Stomach smooth muscle (tissue), 2 donors: Measurements from ENCODE around the gene AKT1.

Source experiments
- H3K27ac ChIP-seq: one replicate; pipeline ENCODE4 v1.7.0; 2013; ENCODE audit warnings: mild to moderate bottlenecking, low read length, inconsistent platforms
- H3K27me3 ChIP-seq, 2 donors: one replicate each; pipeline ENCODE4 v1.7.0; 2013; ENCODE audit warnings: low read length in 2 of 2; ENCODE audit not compliant: insufficient read depth in 2 of 2, control insufficient read depth in 1 of 2
- H3K36me3 ChIP-seq, 2 donors: one replicate each; pipeline ENCODE4 v1.7.0; 2013; ENCODE audit warnings: low read length in 2 of 2; ENCODE audit not compliant: control insufficient read depth in 2 of 2, insufficient read depth in 2 of 2
- H3K4me1 ChIP-seq: one replicate; pipeline ENCODE4 v1.7.0; 2013; ENCODE audit warnings: low read length; ENCODE audit not compliant: control insufficient read depth, insufficient read depth
- H3K4me3 ChIP-seq, 2 donors: one replicate each; pipeline ENCODE4 v1.7.0; 2013; ENCODE audit warnings: low read length in 2 of 2
- H3K9ac ChIP-seq, 2 donors: one replicate each; pipeline ENCODE4 v1.7.0; 2013; ENCODE audit warnings: low read length in 2 of 2, mild to moderate bottlenecking in 1 of 2
- H3K9me3 ChIP-seq, 2 donors: one replicate each; pipeline ENCODE4 v1.7.0; 2013; ENCODE audit warnings: low read length in 2 of 2; ENCODE audit not compliant: control insufficient read depth in 2 of 2
- donor health status: healthy.
- donor health status: Pancreatic carcinoma.

The AKT1 gene

DNA sequence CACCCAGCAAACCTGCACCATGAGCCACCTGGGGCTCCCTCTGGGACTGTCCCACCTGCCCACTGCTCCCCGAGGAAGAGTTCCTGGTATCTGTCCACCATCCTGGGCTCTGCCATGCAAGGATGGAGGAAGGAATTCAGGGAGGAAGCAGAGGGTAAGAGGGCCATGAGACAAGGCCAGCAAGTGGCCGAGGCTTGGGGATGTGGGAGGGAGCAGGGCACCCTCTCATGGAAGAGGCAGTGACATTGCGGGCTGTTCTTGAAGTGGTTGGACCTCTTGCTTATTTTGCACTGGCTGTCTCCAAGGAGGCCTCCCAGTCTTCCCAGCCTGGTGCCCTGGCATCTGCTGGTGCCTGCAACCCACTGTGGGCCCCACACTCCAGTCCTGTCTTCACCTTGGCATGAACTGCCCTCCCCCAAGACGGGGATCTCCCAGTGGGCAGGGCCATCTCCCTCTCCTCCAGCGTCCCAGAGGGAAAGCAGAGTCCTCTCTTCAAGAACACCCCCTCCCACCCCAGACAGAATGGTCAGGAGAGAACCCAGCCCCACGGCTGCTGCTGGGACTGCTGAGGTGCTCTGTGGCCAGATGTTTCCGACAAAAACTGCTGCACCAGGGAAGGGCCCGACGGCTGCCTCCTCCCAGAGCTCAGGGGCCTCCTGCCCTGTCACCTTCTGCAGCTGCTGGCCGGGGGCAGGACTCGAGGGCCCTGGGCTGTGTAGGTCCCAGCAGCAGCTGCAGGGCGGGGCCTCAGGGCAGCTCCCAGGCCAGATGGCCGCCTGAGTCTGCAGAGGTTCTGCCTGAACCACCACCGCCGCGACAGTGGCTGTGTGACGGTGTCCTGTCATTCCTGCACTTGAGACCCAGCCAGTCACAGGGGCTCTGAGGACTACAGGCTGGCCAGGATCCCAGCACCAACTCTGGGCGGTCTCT is 1.8 kb upstream of the AKT1 start:
- no peaks in the 10 kb centered on the region for H3K36me3 ChIP-seq

DNA sequence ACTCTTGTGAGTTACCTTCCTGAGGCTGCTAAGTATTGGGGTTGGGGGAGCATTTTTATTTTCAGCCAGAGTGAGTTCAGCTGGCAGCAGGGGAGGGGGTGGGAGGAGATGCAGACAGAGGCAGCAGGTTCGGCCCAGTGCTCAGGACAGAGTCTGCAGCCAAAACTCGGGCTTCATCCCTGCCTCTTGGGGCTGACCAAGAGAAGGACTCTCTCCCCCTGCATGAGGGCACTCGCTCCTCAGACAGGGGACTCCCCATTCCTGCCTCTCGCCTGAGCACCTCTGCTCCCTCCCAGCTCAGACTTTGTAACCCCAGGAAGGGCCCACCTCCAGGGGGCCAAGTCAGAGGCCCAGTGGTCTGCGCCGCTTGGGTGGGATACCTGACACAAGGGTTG is 1.1 kb upstream of the AKT1 start:
- Histone ChIP-seq H3K27me3 (no peaks in the 10 kb centered on the region), H3K9ac (no peak overlapping the region), H3K36me3 (no peaks in the 10 kb centered on the region), H3K4me1 (peaks cover 63% of the 10 kb centered on the region), H3K9me3 (no peaks in the 10 kb centered on the region), H3K4me3 (peak overlapping the region in 1 of 2 donors; percentile 74), H3K27ac (peak overlapping the region; percentile 87)

More for the DNA sequence above, 1.8 kb upstream of the AKT1 start:
- no peaks in the 10 kb centered on the region for H3K9me3 ChIP-seq
- no peaks in the 10 kb centered on the region for H3K27me3 ChIP-seq
- no peak overlapping the region for H3K9ac ChIP-seq
- no peak overlapping the region for H3K4me3 ChIP-seq
- H3K27ac ChIP-seq: peak overlapping the region; percentile 87
- H3K4me1 ChIP-seq: peaks cover 64% of the 10 kb centered on the region

DNA sequence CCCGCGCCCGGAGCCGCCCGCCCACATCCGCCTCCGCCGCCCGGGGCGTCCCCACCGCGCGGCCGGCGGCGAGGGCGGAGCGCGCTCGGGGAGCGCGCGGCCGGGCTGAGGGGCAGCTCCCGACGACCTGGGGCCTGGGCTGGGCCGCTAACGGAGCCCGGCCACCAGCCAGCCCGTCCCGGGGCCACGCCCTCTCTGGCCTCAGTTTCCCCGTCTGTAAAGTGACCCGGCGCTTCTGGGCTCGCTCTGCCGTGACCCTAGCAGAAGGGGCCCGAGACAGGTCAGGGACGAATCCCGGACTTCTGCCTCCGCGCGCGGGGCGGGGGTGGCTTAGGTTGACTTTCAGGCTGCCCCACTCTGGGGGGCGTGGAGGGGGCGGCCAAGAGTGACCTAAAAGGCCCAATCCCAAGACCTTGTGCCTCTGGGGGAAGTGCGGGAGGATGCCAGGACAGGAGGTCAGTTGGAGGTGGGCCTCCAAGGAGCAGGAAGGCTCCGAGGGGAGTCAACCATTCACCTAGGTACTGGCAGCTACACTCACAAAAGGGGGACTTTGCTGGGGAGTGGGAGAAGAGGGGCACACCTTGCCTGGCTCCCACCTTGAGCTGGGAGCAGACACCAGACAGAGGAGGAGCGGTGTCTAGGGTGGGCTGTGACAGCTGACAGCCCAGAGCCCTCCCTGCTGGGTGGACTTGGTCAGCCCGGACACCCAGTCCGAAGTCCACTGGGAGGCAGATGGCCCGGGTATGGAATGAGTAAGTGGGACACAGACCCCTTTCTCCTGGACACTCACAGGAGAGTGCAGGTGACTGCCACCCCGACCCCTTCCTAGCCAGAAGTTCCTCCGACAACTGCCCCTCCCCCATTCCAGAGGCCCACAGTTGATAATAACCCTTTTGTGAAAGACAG is 486 bp upstream of the AKT1 start:
- H3K9me3 ChIP-seq: no peaks in the 10 kb centered on the region
- peak overlapping the region; percentile 72 to 84 for H3K9ac ChIP-seq
- H3K27ac ChIP-seq: peak overlapping the region; percentile 87
- H3K36me3 ChIP-seq: peaks cover 0 to 4% of the 10 kb centered on the region in 2 donors
- peaks cover 57% of the 10 kb centered on the region for H3K4me1 ChIP-seq
- H3K4me3 ChIP-seq: peak overlapping the region; percentile 57 to 74
- no peaks in the 10 kb centered on the region for H3K27me3 ChIP-seq

DNA sequence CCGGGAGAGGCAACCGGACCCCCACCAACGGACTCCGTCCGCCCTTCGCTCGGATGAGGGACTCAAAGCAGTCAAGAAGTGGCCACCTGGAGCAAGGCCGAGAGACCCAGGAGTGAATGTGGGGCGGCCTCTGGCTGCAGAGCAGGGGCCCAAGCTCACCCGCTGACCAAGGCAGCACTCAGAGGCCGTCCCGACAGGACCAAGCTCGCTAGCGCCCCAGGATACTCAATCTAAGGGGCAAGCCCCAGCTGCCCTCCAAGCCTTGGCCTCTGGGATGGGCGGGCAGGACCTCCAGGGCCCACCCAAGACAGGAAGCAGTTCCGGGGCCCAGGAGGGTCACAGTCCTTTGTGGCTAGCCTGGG is 936 bp downstream of the AKT1 start:
- H3K27ac ChIP-seq: no peak overlapping the region

DNA sequence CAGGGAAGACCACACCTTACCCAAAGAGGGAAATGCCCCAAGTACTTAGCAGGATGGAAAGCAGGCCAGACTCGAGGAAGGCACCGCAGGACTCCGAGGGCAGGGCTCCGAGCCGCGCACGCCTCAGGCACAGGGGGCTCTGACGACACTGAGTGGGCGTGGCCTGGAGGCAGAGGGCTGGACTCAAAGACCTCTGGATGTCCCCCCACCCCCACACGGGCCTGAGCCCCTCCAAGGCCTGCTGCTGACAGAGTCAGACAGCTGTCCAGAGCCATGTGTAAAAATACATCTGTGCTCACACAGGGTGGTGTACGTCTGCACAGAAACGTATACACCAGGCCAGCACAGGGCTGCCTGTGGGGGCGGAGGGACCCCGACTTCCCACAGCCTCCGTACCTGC is 1.4 kb downstream of the AKT1 start:
- peak overlapping the region; percentile 41 to 83 for H3K9ac ChIP-seq
- H3K27ac ChIP-seq: no peak overlapping the region
- H3K9me3 ChIP-seq: no peaks in the 10 kb centered on the region
- peaks cover 3 to 11% of the 10 kb centered on the region in 2 donors for H3K36me3 ChIP-seq
- peaks cover 51% of the 10 kb centered on the region for H3K4me1 ChIP-seq
- no peaks in the 10 kb centered on the region for H3K27me3 ChIP-seq
- peak overlapping the region; percentile 81 to 86 for H3K4me3 ChIP-seq

More for the DNA sequence above, 936 bp downstream of the AKT1 start:
- H3K36me3 ChIP-seq: peaks cover 3 to 11% of the 10 kb centered on the region in 2 donors
- peak overlapping the region; percentile 41 to 83 for H3K9ac ChIP-seq
- no peaks in the 10 kb centered on the region for H3K27me3 ChIP-seq
- peak overlapping the region; percentile 81 to 86 for H3K4me3 ChIP-seq
- no peaks in the 10 kb centered on the region for H3K9me3 ChIP-seq
- peaks cover 52% of the 10 kb centered on the region for H3K4me1 ChIP-seq

DNA sequence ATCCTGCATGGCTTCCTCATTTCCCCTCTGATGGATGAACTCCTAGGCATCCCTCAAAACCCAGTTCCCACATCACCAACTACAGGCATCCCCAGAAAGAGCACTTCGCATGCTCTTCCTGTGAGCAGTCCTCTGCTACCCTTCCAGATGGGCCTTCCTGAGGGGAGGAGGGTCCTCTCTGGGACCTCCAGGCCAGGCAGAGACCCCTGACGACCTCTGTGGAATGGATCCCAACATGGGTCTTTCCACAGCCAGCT is 1.9 kb downstream of the AKT1 start:
- no peaks in the 10 kb centered on the region for H3K9me3 ChIP-seq
- H3K4me1 ChIP-seq: peaks cover 51% of the 10 kb centered on the region
- H3K9ac ChIP-seq: peak overlapping the region; percentile 41 to 83
- H3K36me3 ChIP-seq: peaks cover 3 to 11% of the 10 kb centered on the region in 2 donors
- peak overlapping the region; percentile 81 to 86 for H3K4me3 ChIP-seq
- H3K27ac ChIP-seq: no peak overlapping the region
- no peaks in the 10 kb centered on the region for H3K27me3 ChIP-seq

DNA sequence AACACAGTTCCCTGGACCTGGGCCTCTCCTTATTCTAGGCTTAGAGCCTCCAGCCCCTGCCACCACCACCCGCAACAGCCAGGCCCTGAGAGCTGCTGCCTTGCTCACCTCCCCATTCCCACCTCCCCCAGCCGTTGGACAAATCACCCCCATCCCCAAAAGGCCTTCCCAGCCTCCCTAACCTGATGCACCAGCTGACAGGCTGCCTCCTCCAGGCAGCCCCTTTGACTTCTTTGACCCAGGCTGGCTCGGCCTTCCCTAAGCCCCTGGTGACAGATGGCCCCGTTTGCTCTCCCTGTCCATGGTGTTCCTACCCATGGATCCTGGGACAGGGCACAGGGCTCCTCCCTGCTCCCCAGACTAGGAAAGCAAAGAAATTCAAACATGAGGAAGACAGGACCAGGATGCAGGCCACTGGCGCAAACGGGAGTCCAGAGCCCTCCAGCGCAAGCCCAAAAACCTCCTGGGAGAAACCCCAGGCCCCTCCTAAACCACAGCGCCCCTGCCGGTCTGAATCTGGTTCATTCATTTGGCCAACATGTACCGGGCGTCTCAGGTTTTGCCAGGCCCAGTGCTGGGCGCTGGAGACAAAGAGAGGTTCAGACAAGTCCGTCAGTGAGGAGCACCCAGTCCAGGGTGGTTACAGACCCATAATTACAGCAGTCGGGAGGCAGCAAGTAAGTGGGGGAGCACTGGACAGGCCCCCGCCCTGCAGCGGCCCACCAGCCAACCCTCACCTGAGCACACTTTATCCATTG is 2.4 kb downstream of the AKT1 start:
- no peaks in the 10 kb centered on the region for H3K27me3 ChIP-seq
- H3K36me3 ChIP-seq: peaks cover 3 to 11% of the 10 kb centered on the region in 2 donors
- H3K9ac ChIP-seq: peak overlapping the region; percentile 41 to 83
- peaks cover 56% of the 10 kb centered on the region for H3K4me1 ChIP-seq
- H3K4me3 ChIP-seq: peak overlapping the region in 1 of 2 donors; percentile 86
- no peaks in the 10 kb centered on the region for H3K9me3 ChIP-seq
- no peak overlapping the region for H3K27ac ChIP-seq

DNA sequence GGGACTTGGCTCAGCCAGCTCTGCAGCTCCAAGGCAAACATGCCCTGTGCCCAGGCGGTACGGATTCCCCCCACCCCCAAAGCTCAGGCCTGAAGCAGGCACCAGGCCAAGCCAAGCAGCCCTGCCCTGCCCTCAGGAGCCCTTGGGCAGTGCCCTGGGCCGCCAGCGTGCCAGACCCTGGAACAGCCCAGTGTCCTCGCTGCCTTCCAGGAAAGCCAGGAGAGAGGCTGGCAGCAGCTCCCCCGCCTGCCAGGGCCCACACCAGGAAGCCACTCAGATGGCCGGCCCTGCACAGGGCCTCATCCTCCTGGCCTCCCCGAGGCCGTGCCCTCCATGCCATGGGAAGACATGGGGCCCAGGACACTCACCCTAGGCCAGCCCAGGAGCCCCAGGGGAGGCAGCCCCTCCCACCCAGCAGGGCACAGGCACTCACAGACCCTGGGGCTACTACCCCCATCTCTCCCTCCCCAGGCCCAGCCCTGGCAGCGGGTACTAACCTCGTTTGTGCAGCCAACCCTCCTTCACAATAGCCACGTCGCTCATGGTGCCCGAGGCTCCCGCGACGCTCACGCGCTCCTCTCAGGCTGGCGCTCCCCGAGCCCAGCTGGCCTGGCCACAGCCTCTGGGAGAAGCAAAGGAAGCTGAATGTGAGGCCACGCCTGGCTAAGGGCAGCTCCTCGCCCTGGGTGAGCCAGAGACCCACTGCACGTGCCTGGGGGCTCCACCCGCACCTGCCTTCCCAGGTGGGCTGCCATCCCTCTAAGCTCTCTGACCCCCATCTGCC is 3.3 kb downstream of the AKT1 start:
- Histone ChIP-seq H3K36me3 (peaks cover 3 to 11% of the 10 kb centered on the region in 2 donors), H3K27ac (no peak overlapping the region), H3K4me1 (peaks cover 56% of the 10 kb centered on the region), H3K9me3 (no peaks in the 10 kb centered on the region), H3K4me3 (no peak overlapping the region), H3K27me3 (no peaks in the 10 kb centered on the region), H3K9ac (no peak overlapping the region)

DNA sequence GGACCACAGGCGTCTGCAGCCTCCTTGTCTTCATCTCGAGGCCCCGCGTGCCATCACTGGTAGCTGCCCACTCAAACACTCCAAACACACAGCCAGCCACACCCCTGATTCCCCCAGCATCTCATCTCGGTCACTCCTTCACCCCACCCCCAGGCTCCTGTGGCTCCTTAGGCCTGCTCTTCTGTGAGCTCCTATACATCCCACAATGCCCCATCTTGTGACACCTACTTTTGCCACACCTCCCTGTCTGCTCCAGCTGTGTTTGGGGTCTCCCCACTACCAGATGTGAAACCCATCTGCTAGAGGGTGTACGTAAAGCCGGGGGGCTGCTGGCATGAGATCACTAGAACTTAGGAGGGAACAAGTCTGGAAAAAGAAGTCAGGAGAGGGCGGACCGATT is 4.1 kb downstream of the AKT1 start:
- H3K36me3 ChIP-seq: peaks cover 3 to 14% of the 10 kb centered on the region in 2 donors
- no peaks in the 10 kb centered on the region for H3K27me3 ChIP-seq
- no peak overlapping the region for H3K4me3 ChIP-seq
- no peak overlapping the region for H3K27ac ChIP-seq
- no peak overlapping the region for H3K9ac ChIP-seq
- peaks cover 62% of the 10 kb centered on the region for H3K4me1 ChIP-seq
- no peaks in the 10 kb centered on the region for H3K9me3 ChIP-seq
